Hepatocyte (in vitro differentiated cells): ENCODE results near the gene STX8.

Experiments
- CTCF ChIP-seq: fragments of 200-600 bp; sonication (generic); IDR thresholded peaks from 2 replicates; pipeline ENCODE4 v1.5.1; 2016; ENCODE audit warnings: antibody characterized with exemption, mild to moderate bottlenecking; ENCODE audit not compliant: poor library complexity
- EZH2 ChIP-seq: fragments of 200-600 bp; sonication (generic); IDR thresholded peaks from 2 replicates; pipeline ENCODE4 v1.6.1; 2016; ENCODE audit warnings: antibody characterized with exemption, mild to moderate bottlenecking, borderline replicate concordance

- no peak for TF ChIP-seq CTCF
- no peak for TF ChIP-seq EZH2
Measured at GRCh38 chr17:9571201-9571600, 4.4 kb downstream of the STX8 start.
